Left lung (tissue), 10 donors: Measurements from ENCODE around the gene BPIFB3. TPM values are rescaled to one million over a fixed set of nuclear protein-coding genes. Genes with fewer than 3 reads are reported as not detected.

Source experiments
- ATAC-seq: fragments of 200-7000 bp; cut with Tn5 transposase; one replicate; pipeline ENCODE4 v1.9.1; 2020; ENCODE audit warnings: moderate library complexity
- DNase-seq, 4 donors: peaks; one replicate each; pipeline ENCODE4 v3.0.0-alpha.2; 2013 to 2020
- H3K27ac ChIP-seq, 2 donors: fragments of 200-600 bp; sonication (generic) in 1 of 2; one replicate each; pipeline versions ENCODE4 v1.5.0 to v1.8.0; 2020 to 2021
- H3K27me3 ChIP-seq, 2 donors: fragments of 200-600 bp; sonication (generic) in 1 of 2; one replicate each; pipeline versions ENCODE4 v1.5.0 to v1.8.0; 2020 to 2021
- H3K36me3 ChIP-seq, 2 donors: fragments of 200-600 bp; sonication (generic) in 1 of 2; one replicate each; pipeline versions ENCODE4 v1.5.0 to v1.8.0; 2020 to 2021
- H3K4me1 ChIP-seq, 2 donors: fragments of 200-600 bp; one replicate each; pipeline ENCODE4 v1.8.0; 2021
- H3K4me3 ChIP-seq, 2 donors: fragments of 200-600 bp; sonication (generic) in 1 of 2; one replicate each; pipeline versions ENCODE4 v1.5.0 to v1.8.0; 2020 to 2021; ENCODE audit warnings: mild to moderate bottlenecking in 1 of 2
- H3K9me3 ChIP-seq, 2 donors: fragments of 200-600 bp; sonication (generic) in 1 of 2; one replicate each; pipeline versions ENCODE4 v1.5.0 to v1.8.0; 2020 to 2021
- intact Hi-C, 2 donors: fragments of 100-400 bp; cut with DNase I; formaldehyde crosslinking; loops; one replicate each; pipeline versions ENCODE4 v1.11.2 to v1.14.2; 2022
- polyA plus RNA-seq, 6 donors: library from polyadenylated mRNA; unstranded; fragments of 120-200 nt; gene quantifications; one replicate each; pipeline ENCODE4 v1.2.1, GENCODE V29; 2013; ENCODE audit not compliant: insufficient read length in 6 of 6
- total RNA-seq, 2 donors: library from RNA; stranded (reverse); fragmentation: NEBNext Ultra II Directional; extraction: Animal tissue kit (Norgen Biotek cat#: 25700); gene quantifications; one replicate each; pipeline ENCODE4 v1.2.1, GENCODE V29; 2021
- TF ChIP-seq, protein P1 (sequence below), 2 donors: fragments of 200-600 bp; sonication (generic) in 1 of 2; IDR thresholded peaks; one replicate each; pipeline versions ENCODE4 v1.5.0 to v1.8.0; 2021; ENCODE audit warnings: antibody characterized with exemption in 2 of 2
- donor health status: DM: no; HTN: yes; CAD: no.
- donor health status: DM: no; HTN: no; CAD: no.

BPIFB3 gene
- total and polyA plus RNA-seq, 8 donors, result not detected

DNA sequence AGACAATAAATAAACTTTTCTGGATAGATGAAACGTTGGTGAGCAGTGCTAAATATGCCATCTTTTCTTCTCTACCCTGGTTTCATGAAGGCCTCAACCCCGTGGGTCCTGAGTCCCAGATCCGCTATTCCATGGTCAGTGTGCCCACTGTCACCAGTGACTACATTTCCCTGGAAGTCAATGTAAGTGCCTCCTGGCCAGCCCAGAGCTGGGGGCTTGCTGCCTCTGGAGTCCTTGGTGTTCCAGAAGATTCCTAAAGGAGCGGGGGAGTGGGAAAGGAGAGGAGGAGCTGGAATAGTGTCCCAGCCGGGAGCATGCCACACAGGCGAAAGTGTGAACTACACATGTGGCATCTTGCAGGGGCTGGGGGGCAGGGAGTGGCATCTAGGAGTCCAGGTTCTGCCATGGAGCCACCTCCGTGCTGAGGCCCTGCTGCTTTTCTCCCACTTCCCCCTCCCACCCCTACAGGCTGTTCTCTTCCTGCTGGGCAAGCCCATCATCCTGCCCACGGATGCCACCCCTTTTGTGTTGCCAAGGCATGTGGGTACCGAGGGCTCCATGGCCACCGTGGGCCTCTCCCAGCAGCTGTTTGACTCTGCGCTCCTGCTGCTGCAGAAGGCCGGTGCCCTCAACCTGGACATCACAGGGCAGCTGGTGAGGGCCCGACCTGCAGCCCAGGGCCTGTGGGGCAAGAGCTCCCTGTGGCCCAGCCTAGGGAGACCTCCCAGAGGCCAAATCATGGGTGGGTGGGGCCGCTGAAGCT is 35.4 kb upstream of the BPIFB3 start:
- no peak for ATAC-seq
- TF ChIP-seq, protein P1, sequence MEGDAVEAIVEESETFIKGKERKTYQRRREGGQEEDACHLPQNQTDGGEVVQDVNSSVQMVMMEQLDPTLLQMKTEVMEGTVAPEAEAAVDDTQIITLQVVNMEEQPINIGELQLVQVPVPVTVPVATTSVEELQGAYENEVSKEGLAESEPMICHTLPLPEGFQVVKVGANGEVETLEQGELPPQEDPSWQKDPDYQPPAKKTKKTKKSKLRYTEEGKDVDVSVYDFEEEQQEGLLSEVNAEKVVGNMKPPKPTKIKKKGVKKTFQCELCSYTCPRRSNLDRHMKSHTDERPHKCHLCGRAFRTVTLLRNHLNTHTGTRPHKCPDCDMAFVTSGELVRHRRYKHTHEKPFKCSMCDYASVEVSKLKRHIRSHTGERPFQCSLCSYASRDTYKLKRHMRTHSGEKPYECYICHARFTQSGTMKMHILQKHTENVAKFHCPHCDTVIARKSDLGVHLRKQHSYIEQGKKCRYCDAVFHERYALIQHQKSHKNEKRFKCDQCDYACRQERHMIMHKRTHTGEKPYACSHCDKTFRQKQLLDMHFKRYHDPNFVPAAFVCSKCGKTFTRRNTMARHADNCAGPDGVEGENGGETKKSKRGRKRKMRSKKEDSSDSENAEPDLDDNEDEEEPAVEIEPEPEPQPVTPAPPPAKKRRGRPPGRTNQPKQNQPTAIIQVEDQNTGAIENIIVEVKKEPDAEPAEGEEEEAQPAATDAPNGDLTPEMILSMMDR (IDR thresholded peaks at IDR 0.05), result no peak

DNA sequence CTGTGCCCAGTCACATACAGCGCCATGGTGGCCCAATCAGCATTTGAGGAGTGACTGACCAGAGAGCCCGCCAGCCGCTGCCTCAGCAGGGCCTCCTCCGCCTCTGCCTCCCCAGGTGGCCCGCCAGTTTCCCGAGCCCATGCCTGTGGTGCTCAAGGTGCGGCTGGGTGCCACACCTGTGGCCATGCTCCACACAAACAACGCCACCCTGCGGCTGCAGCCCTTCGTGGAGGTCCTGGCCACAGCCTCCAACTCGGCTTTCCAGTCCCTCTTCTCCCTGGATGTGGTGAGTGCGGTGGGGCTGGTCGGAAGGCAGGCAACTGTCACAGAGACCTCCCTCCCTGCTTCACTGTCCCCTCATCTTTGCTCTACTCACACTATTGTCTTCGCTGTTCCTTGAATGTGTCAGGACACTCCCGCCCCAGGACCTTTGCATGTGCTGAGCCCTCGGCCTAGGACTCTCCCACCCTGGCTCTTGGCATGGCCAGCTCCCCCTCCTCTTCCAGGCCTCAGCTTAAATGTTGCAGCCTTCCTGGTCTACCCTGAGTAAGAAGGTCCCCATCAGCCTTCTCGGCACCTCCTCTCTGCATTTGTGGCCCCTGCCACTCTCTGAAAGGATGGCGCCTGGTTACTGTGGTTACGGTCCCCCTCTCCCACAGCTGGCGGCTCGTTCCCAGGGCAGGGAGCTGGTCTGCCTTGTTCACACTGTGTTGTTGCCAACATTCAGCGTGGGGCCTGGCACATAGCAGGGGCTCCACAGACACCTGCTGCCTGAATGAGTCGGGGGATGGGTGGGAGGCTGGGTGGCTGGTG is 34.0 kb upstream of the BPIFB3 start:
- TF ChIP-seq, protein P1 (IDR thresholded peaks at IDR 0.05), result no peak
- intact Hi-C loops, result no loop called here
- no peak for ATAC-seq
- no peak overlapping the region for H3K4me3 ChIP-seq
- H3K4me1 ChIP-seq, result no peaks in the 10 kb centered on the region
- no peaks in the 10 kb centered on the region for H3K36me3 ChIP-seq
- H3K27ac ChIP-seq, result no peak overlapping the region
- no peak for DNase-seq
- H3K27me3 ChIP-seq, result peaks cover 0 to 18% of the 10 kb centered on the region in 2 donors
- no peaks in the 10 kb centered on the region for H3K9me3 ChIP-seq

More for the DNA sequence above, 35.4 kb upstream of the BPIFB3 start:
- H3K4me1 ChIP-seq, result no peaks in the 10 kb centered on the region
- no peak overlapping the region for H3K4me3 ChIP-seq
- no peak for DNase-seq
- no peaks in the 10 kb centered on the region for H3K36me3 ChIP-seq
- H3K27me3 ChIP-seq, result peaks cover 0 to 31% of the 10 kb centered on the region in 2 donors
- no peak overlapping the region for H3K27ac ChIP-seq
- H3K9me3 ChIP-seq, result no peaks in the 10 kb centered on the region
- intact Hi-C loops, result no loop called here

DNA sequence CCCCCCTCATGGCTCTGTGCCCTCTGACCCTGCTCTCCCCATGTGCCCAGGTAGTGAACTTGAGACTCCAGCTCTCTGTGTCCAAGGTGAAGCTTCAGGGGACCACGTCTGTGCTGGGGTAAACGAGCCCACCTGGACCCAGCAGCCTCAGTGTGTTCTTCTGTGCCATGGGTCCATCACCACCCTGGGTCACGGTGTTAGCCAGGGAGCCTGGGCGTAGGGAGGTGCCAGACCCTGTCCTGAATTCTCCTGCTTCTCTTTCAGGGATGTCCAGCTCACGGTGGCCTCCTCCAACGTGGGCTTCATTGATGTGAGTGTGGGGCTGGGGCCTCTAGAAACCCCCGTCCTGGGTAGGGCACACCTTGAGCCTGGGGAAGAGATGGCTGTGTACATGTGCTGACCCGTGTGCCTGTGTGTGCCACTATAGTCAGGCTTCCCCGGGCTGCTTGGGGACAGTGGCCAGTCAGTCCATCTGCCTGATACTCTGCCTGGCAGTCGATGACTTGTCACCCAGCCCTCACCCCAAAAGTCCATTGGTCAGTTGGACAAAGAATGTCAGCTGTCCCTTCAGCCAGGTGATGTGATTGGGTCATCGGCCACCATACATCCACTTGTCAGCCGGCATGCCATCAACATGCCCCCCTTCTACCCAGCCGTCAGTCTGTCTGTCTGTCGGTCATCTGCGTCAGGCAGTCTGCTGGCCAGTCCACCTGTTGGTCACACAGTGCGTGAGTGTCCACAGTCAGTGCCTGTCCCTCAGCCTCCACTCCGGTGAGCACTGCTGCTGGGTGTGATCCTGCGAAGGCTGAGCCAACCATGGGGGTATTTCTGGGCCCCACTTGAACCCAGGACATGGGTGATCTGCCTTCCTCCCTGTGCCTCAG is 33.2 kb upstream of the BPIFB3 start:
- Histone ChIP-seq H3K27me3 (peaks cover 0 to 12% of the 10 kb centered on the region in 2 donors), H3K27ac (no peak overlapping the region), H3K36me3 (no peaks in the 10 kb centered on the region), H3K9me3 (no peaks in the 10 kb centered on the region), H3K4me1 (no peaks in the 10 kb centered on the region), H3K4me3 (no peak overlapping the region)
- TF ChIP-seq, protein P1 (IDR thresholded peaks at IDR 0.05), result no peak
- no peak for DNase-seq
- intact Hi-C loops, result no loop called here
- no peak for ATAC-seq

DNA sequence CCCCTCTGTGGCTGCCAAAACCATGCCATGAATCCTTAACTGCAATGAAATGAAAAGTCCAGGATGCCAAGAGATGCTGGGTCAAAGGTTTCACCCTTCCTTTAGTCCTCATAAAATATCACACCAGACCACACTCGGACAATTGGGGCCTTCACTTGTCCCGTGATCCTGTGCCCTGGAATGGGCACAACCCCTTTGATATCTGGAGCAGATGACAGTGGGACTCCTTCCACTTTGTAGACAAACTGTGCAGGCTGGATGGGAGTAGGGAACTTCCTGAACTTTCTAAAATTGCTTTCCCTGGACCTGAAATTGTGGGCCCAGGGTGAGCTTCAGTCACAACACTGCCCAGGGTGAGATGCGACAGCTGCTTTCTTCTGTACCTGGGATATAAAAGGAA is 31.8 kb upstream of the BPIFB3 start:
- no peak for DNase-seq
- Histone ChIP-seq H3K27me3 (no peaks in the 10 kb centered on the region), H3K4me1 (no peaks in the 10 kb centered on the region), H3K36me3 (no peaks in the 10 kb centered on the region), H3K9me3 (no peaks in the 10 kb centered on the region), H3K4me3 (no peak overlapping the region), H3K27ac (no peak overlapping the region)
- intact Hi-C loops, result no loop called here
- ATAC-seq, result no peak
- TF ChIP-seq, protein P1 (IDR thresholded peaks at IDR 0.05), result no peak
